ENCODE data around the gene NUDT10. TPM values are rescaled to one million over a fixed set of nuclear protein-coding genes. Genes with fewer than 3 reads are reported as not detected.
"Not testable (repeated sequence)": the region's sequence is repeated elsewhere in the genome, so short reads cannot be mapped to it uniquely, and the experiment has no call there.

NUDT10 gene
- 22.2 TPM for polyA plus RNA-seq (2013, experiment 1 of 4)
- 21.0 TPM for polyA plus RNA-seq (2013, experiment 2 of 4)
- 20.3 TPM for polyA plus RNA-seq (2013, experiment 3 of 4)
- 21.6 TPM for polyA plus RNA-seq (2013, experiment 4 of 4)

DNA sequence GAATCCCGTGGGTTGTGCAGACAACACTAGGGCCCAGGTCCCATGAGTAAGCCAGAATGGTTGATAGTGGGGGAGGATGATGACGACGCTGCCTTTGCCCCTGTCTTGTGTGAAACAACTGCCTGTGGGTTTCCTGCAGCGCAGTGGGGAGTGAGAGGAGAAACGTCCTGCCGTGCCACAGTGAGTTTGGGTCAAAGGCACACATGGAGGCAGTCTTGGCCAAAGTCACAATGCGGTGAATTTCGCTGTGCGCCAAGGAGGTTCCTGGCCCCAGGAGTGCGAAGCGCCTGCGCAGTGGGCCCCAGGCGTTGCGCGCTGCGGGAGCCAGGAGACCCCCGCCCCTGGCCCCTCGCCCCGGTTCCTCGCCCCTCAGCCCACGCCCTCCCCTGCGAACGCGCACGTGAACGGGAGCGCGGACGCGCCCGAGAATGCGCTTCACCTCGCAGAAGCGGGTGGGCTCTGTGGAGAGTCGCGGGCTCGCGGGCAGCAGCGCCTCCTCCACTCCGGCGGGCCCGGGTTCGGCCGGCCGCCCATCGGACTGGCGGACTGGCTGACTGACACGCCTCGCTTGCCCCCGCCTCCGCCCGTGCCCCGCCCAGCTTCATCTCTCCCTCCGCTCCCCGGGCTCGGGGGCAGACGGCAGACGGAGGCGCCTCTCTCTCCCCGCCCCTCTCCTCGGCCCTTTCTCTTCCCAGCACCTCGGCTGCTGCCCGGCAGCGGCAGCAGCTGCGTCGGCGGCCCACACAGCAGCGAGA lies at the start of gene NUDT10:
Gene NUDT10 (plus strand): TSS at position 635 of the 755 bp plus-strand sequence. CDS start 144 bp downstream, outside the sequence.
- no peaks in the 10 kb centered on the region for H3K36me3 ChIP-seq (ENCODE audit: control insufficient read depth, insufficient read depth, low read length)
- WGBS, 2 experiments = 1 to 2% methylated on average over 68 of the region's 68 CpGs
- H3K4me3 ChIP-seq (ENCODE audit: insufficient read depth, low read depth, low read length) = peak within 1 kb of the TSS; percentile 49
- peak within 1 kb of the TSS; percentile 26 for H3K27ac ChIP-seq (ENCODE audit: insufficient read depth, low read depth, low read length, poor library complexity, severe bottlenecking)
- no peaks in the 10 kb centered on the region for H3K4me1 ChIP-seq (ENCODE audit: control insufficient read depth, insufficient read depth, low read length)
- no peaks in the 10 kb centered on the region for H3K9me3 ChIP-seq (ENCODE audit: control insufficient read depth, low read length)
- H3K27me3 ChIP-seq (ENCODE audit: control insufficient read depth, insufficient read depth, low read length, poor library complexity, severe bottlenecking) = no peaks in the 10 kb centered on the region

DNA sequence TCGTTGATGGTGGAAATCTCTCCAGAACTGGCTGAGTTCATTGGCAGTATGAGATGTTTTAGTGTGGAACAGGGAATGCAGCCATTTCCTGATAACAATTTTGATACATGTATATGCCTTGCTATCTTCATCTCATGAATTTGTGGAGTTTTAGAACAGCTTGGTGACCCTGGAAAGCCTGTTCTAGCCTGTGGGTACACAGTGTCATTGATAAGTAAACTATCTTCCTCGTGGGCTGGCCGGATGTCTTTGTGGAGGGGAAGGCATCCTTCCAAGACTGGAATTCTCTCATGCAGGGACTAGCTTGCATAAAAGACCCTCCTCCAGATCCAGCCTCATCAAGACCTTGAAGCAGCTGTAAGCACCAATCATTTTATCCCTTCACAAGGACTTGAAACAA lies 40.2 kb upstream of the NUDT10 start:
- no peaks in the 10 kb centered on the region for H3K4me1 ChIP-seq (ENCODE audit: control insufficient read depth, insufficient read depth, low read length)

GRCh38 chrX:51296138-51296537 lies 36.5 kb upstream of the NUDT10 start:
- Histone ChIP-seq H3K4me1 (ENCODE audit: control insufficient read depth, insufficient read depth, low read length) (no peaks in the 10 kb centered on the region), H3K4me3 (ENCODE audit: insufficient read depth, low read depth, low read length) (no peak overlapping the region), H3K27me3 (ENCODE audit: control insufficient read depth, insufficient read depth, low read length, poor library complexity, severe bottlenecking) (no peaks in the 10 kb centered on the region), H3K27ac (ENCODE audit: insufficient read depth, low read depth, low read length, poor library complexity, severe bottlenecking) (no peak overlapping the region), H3K36me3 (ENCODE audit: control insufficient read depth, insufficient read depth, low read length) (no peaks in the 10 kb centered on the region), H3K9me3 (ENCODE audit: control insufficient read depth, low read length) (no peaks in the 10 kb centered on the region)
- WGBS, 2 experiments = 75 to 100% methylated on average over 1 of the region's 2 CpGs

More for the DNA sequence above, 40.2 kb upstream of the NUDT10 start:
- Histone ChIP-seq H3K27ac (ENCODE audit: insufficient read depth, low read depth, low read length, poor library complexity, severe bottlenecking) (no peak overlapping the region), H3K27me3 (ENCODE audit: control insufficient read depth, insufficient read depth, low read length, poor library complexity, severe bottlenecking) (no peaks in the 10 kb centered on the region), H3K36me3 (ENCODE audit: control insufficient read depth, insufficient read depth, low read length) (no peaks in the 10 kb centered on the region), H3K9me3 (ENCODE audit: control insufficient read depth, low read length) (no peaks in the 10 kb centered on the region), H3K4me3 (ENCODE audit: insufficient read depth, low read depth, low read length) (no peak overlapping the region)
- 71 to 95% methylated on average over 3 of the region's 3 CpGs for WGBS, 2 experiments

DNA sequence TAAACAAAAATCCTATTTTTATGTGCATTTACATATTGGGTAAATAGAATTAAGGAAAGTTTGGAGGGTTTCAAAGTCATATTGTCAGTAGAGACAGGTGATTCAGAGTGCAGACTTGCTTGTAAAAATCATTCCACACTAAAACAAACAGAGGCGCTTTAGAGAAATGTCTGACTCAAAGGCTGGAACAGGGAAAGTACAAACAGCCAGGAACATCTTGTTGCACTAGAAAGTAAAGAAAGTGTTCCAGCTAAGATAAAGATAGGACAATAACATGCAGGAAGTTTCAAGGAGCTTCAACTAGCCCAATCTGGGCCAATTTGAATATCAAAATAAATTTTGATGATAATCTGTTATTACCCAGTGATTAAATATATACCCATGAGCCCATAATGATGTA lies 16.4 kb upstream of the NUDT10 start:
- H3K9me3 ChIP-seq (ENCODE audit: control insufficient read depth, low read length) = no peaks in the 10 kb centered on the region
- H3K27ac ChIP-seq (ENCODE audit: insufficient read depth, low read depth, low read length, poor library complexity, severe bottlenecking) = no peak overlapping the region
- H3K27me3 ChIP-seq (ENCODE audit: control insufficient read depth, insufficient read depth, low read length, poor library complexity, severe bottlenecking) = no peaks in the 10 kb centered on the region
- no peaks in the 10 kb centered on the region for H3K4me1 ChIP-seq (ENCODE audit: control insufficient read depth, insufficient read depth, low read length)
- no peaks in the 10 kb centered on the region for H3K36me3 ChIP-seq (ENCODE audit: control insufficient read depth, insufficient read depth, low read length)
- 100% methylated on average over 1 of the region's 1 CpG for WGBS, 2 experiments
- no peak overlapping the region for H3K4me3 ChIP-seq (ENCODE audit: insufficient read depth, low read depth, low read length)

- H3K4me3 ChIP-seq (ENCODE audit: insufficient read depth, low read depth, low read length) = peak overlapping the region; percentile 49
- not testable (repeated sequence) for H3K27me3 ChIP-seq (ENCODE audit: control insufficient read depth, insufficient read depth, low read length, poor library complexity, severe bottlenecking); H3K9me3 ChIP-seq (ENCODE audit: control insufficient read depth, low read length); H3K4me1 ChIP-seq (ENCODE audit: control insufficient read depth, insufficient read depth, low read length); H3K36me3 ChIP-seq (ENCODE audit: control insufficient read depth, insufficient read depth, low read length)
- peak overlapping the region; percentile 26 for H3K27ac ChIP-seq (ENCODE audit: insufficient read depth, low read depth, low read length, poor library complexity, severe bottlenecking)
- 0% methylated on average over 38 to 42 of the region's 56 CpGs for WGBS, 2 experiments
Measured at GRCh38 chrX:51332943-51333785, 542 bp downstream of the NUDT10 start.

GRCh38 chrX:51334276-51334675 lies 1.7 kb downstream of the NUDT10 start:
- 62 to 76% methylated on average over 3 to 4 of the region's 4 CpGs for WGBS, 2 experiments
- H3K9me3 ChIP-seq (ENCODE audit: control insufficient read depth, low read length) = no peaks in the 10 kb centered on the region
- no peaks in the 10 kb centered on the region for H3K27me3 ChIP-seq (ENCODE audit: control insufficient read depth, insufficient read depth, low read length, poor library complexity, severe bottlenecking)
- no peak overlapping the region for H3K27ac ChIP-seq (ENCODE audit: insufficient read depth, low read depth, low read length, poor library complexity, severe bottlenecking)
- peak overlapping the region; percentile 18 for H3K4me3 ChIP-seq (ENCODE audit: insufficient read depth, low read depth, low read length)
- no peaks in the 10 kb centered on the region for H3K4me1 ChIP-seq (ENCODE audit: control insufficient read depth, insufficient read depth, low read length)
- H3K36me3 ChIP-seq (ENCODE audit: control insufficient read depth, insufficient read depth, low read length) = no peaks in the 10 kb centered on the region

GRCh38 chrX:51336584-51336983 lies 4.0 kb downstream of the NUDT10 start:
- H3K36me3 ChIP-seq (ENCODE audit: control insufficient read depth, insufficient read depth, low read length) = no peaks in the 10 kb centered on the region

DNA sequence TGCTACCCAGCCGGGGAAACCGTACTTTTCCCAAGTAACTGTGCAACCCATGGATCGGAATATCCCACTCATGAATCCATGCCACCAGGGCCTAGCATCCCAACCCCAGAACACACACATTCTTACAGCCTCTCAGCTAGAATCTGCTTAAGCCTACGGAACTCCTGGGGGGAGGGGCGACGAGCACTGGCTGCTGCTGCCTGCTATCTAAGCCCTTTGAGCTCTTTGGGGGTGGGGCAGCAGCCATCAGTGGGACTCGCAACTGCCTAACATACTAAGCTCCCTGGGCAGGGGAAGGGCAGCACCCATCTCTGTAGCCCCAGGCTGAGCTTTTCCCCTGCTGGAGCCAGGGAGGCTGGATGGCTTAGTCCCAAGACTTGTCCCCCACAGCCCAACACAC lies 28.6 kb downstream of the NUDT10 start:
- no peaks in the 10 kb centered on the region for H3K36me3 ChIP-seq (ENCODE audit: control insufficient read depth, insufficient read depth, low read length)
- H3K27ac ChIP-seq (ENCODE audit: insufficient read depth, low read depth, low read length, poor library complexity, severe bottlenecking) = no peak overlapping the region
- H3K9me3 ChIP-seq (ENCODE audit: control insufficient read depth, low read length) = no peaks in the 10 kb centered on the region
- H3K4me3 ChIP-seq (ENCODE audit: insufficient read depth, low read depth, low read length) = no peak overlapping the region
- WGBS, 2 experiments = 63 to 69% methylated on average over 7 of the region's 7 CpGs
- H3K27me3 ChIP-seq (ENCODE audit: control insufficient read depth, insufficient read depth, low read length, poor library complexity, severe bottlenecking) = no peaks in the 10 kb centered on the region
- no peaks in the 10 kb centered on the region for H3K4me1 ChIP-seq (ENCODE audit: control insufficient read depth, insufficient read depth, low read length)

More at GRCh38 chrX:51336584-51336983, 4.0 kb downstream of the NUDT10 start:
- Histone ChIP-seq H3K4me1 (ENCODE audit: control insufficient read depth, insufficient read depth, low read length) (no peaks in the 10 kb centered on the region), H3K27ac (ENCODE audit: insufficient read depth, low read depth, low read length, poor library complexity, severe bottlenecking) (no peak overlapping the region), H3K4me3 (ENCODE audit: insufficient read depth, low read depth, low read length) (no peak overlapping the region), H3K27me3 (ENCODE audit: control insufficient read depth, insufficient read depth, low read length, poor library complexity, severe bottlenecking) (no peaks in the 10 kb centered on the region), H3K9me3 (ENCODE audit: control insufficient read depth, low read length) (no peaks in the 10 kb centered on the region)
- 14 to 24% methylated on average over 2 to 3 of the region's 3 CpGs for WGBS, 2 experiments

GRCh38 chrX:51376672-51377071 lies 44.0 kb downstream of the NUDT10 start:
- H3K4me1 ChIP-seq (ENCODE audit: control insufficient read depth, insufficient read depth, low read length) = no peaks in the 10 kb centered on the region
- H3K9me3 ChIP-seq (ENCODE audit: control insufficient read depth, low read length) = no peaks in the 10 kb centered on the region
- 90 to 93% methylated on average over 2 of the region's 2 CpGs for WGBS, 2 experiments
- H3K27me3 ChIP-seq (ENCODE audit: control insufficient read depth, insufficient read depth, low read length, poor library complexity, severe bottlenecking) = no peaks in the 10 kb centered on the region
- no peak overlapping the region for H3K4me3 ChIP-seq (ENCODE audit: insufficient read depth, low read depth, low read length)
- H3K36me3 ChIP-seq (ENCODE audit: control insufficient read depth, insufficient read depth, low read length) = no peaks in the 10 kb centered on the region
- no peak overlapping the region for H3K27ac ChIP-seq (ENCODE audit: insufficient read depth, low read depth, low read length, poor library complexity, severe bottlenecking)

Data from ectodermal cell (in vitro differentiated cells).